Kidney (tissue), 14 donors: ENCODE measurements around the gene ALDH3A1. TPM values are rescaled to one million over a fixed set of nuclear protein-coding genes. Genes with fewer than 3 reads are reported as not detected.

Experiments used
- DNase-seq, 5 donors: peaks; one replicate each; pipeline ENCODE4 v3.0.0-alpha.2; 2013 to 2020
- FAIRE-seq: peaks from 2 replicates; lab custom pipeline; 2012; peaks lifted over from hg19 to GRCh38; lab: Jason Lieb, UNC
- H3K27ac ChIP-seq, 2 donors: one replicate each; pipeline ENCODE4 v1.7.0; 2013; ENCODE audit warnings: low read depth in 2 of 2, low read length in 2 of 2, inconsistent platforms in 1 of 2
- H3K27me3 ChIP-seq: one replicate; pipeline ENCODE4 v1.7.1; 2013; ENCODE audit warnings: low read length, inconsistent platforms; ENCODE audit not compliant: control insufficient read depth, insufficient read depth
- H3K36me3 ChIP-seq, 3 donors: one replicate each; pipeline versions ENCODE4 v1.7.0 to v1.7.1; 2013; ENCODE audit warnings: low read length in 3 of 3, control low read depth in 1 of 3, inconsistent platforms in 1 of 3; ENCODE audit not compliant: insufficient read depth in 3 of 3, control insufficient read depth in 2 of 3
- H3K4me1 ChIP-seq, 3 donors: one replicate each; pipeline versions ENCODE4 v1.7.0 to v1.7.1; 2013; ENCODE audit warnings: low read length in 3 of 3, inconsistent platforms in 1 of 3, low read depth in 1 of 3; ENCODE audit not compliant: control insufficient read depth in 2 of 3, insufficient read depth in 2 of 3
- H3K4me3 ChIP-seq, 3 donors: one replicate each; pipeline versions ENCODE4 v1.7.0 to v1.8.1; 2013; ENCODE audit warnings: low read length in 3 of 3, control low read depth in 1 of 3, inconsistent platforms in 1 of 3
- H3K9ac ChIP-seq, 3 donors: one replicate each; pipeline versions ENCODE4 v1.7.0 to v1.7.1; 2013; ENCODE audit warnings: low read length in 3 of 3, control low read depth in 1 of 3, inconsistent platforms in 1 of 3
- H3K9me3 ChIP-seq, 3 donors: one replicate each; pipeline versions ENCODE4 v1.7.0 to v1.7.1; 2013; ENCODE audit warnings: low read length in 3 of 3, control low read depth in 1 of 3, inconsistent platforms in 1 of 3; ENCODE audit not compliant: control insufficient read depth in 2 of 3, insufficient read depth in 1 of 3
- intact Hi-C: fragments of 100-400 bp; cut with DNase I; formaldehyde crosslinking; loops from one replicate; pipeline ENCODE4 v1.11.1; 2022
- polyA plus RNA-seq: library from polyadenylated mRNA; stranded (reverse); fragments of 350-450 nt; fragmentation: Illumina TruSeq; extraction: RNeasy Lipid Tissue Mini Kit (QIAGEN cat#74804); gene quantifications from one replicate; pipeline ENCODE4 v1.2.3, GENCODE V29; 2014; ENCODE audit warnings: low read depth, low replicate concordance; ENCODE audit not compliant: insufficient read depth
- total RNA-seq: library from RNA; stranded (reverse); fragmentation: NEBNext Ultra II Directional; extraction: Animal tissue kit (Norgen Biotek cat#: 25700); gene quantifications from one replicate; pipeline ENCODE4 v1.2.1, GENCODE V29; 2021
- TF ChIP-seq, protein P1 (sequence below): IDR thresholded peaks from 3 replicates; pipeline ENCODE4 v1.5.1; 2012; ENCODE audit warnings: mild to moderate bottlenecking, moderate library complexity, borderline replicate concordance; ENCODE audit not compliant: insufficient read depth; ENCODE audit errors: extremely low read depth
- donor health status: control.
- donor health status: control.
- donor health status: control.
- donor health status: control.
- donor health status: control.
- donor health status: DM: yes; HTN: yes; CAD: no.
- donor health status: Normal renal cell carcinoma (clear cell type).

The ALDH3A1 gene
- total and polyA plus RNA-seq, 2 donors from 2014 or later: 0.75 to 1.4 TPM

- H3K27ac ChIP-seq: no peak overlapping the region
Measured at GRCh38 chr17:19770985-19771735, 23.1 kb upstream of the ALDH3A1 start.

DNA sequence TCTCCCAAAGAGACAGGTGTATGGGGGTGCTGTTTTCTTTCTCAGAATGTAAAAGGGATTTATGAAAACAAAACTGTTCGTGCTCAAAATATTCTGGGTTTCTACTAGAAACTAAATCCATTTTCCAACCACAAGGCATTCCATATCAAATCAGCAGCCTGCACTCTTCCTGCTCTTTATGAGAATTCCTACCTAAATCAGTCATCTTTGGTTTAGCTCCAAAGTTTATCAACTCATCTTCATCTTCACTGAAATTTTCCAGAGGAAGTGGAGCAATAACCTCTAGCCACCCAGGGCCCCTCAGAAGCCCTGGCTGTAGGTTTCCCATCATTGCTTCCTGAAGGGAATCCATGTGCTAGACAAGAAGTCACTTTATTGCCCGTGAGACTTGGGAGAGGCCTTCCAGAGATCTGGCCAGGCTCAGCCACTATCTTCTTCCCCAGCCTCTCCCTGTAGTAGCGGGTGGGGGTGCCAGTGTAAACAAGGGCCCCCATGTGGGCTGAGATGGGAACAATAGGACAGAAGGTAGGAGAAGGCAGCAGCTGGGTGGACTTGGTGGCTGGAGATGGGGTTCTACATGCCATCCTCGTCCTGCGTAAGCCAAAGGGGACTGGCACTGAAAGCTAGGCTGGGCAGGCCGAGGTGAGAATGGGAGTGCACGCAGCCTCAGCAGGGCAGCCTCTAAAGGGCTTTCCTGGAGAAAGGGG, 22.0 kb upstream of the ALDH3A1 start:
- Histone ChIP-seq H3K36me3 (no peaks in the 10 kb centered on the region), H3K4me3 (no peak overlapping the region), H3K27ac (peak overlapping the region in 1 of 2 donors; percentile 69), H3K27me3 (no peaks in the 10 kb centered on the region), H3K9me3 (no peaks in the 10 kb centered on the region), H3K9ac (no peak overlapping the region), H3K4me1 (peaks cover 0 to 6% (median 0%) of the 10 kb centered on the region in 3 donors)
- TF ChIP-seq, protein P1, sequence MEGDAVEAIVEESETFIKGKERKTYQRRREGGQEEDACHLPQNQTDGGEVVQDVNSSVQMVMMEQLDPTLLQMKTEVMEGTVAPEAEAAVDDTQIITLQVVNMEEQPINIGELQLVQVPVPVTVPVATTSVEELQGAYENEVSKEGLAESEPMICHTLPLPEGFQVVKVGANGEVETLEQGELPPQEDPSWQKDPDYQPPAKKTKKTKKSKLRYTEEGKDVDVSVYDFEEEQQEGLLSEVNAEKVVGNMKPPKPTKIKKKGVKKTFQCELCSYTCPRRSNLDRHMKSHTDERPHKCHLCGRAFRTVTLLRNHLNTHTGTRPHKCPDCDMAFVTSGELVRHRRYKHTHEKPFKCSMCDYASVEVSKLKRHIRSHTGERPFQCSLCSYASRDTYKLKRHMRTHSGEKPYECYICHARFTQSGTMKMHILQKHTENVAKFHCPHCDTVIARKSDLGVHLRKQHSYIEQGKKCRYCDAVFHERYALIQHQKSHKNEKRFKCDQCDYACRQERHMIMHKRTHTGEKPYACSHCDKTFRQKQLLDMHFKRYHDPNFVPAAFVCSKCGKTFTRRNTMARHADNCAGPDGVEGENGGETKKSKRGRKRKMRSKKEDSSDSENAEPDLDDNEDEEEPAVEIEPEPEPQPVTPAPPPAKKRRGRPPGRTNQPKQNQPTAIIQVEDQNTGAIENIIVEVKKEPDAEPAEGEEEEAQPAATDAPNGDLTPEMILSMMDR: no peak
- no peak for FAIRE-seq
- no peak for DNase-seq
- intact Hi-C loops: loop anchor here (5.0 kb wide), 1 partner anchor 253 kb away; no protein-coding TSS in a partner anchor

More at GRCh38 chr17:19770985-19771735, 23.1 kb upstream of the ALDH3A1 start:
- Histone ChIP-seq H3K27me3 (no peaks in the 10 kb centered on the region), H3K4me1 (peaks cover 0 to 6% (median 0%) of the 10 kb centered on the region in 3 donors), H3K9me3 (no peaks in the 10 kb centered on the region), H3K36me3 (peaks cover 2 to 7% (median 3%) of the 10 kb centered on the region in 3 donors), H3K4me3 (no peak overlapping the region), H3K9ac (no peak overlapping the region)
- intact Hi-C loops: no loop called here
- no peak for FAIRE-seq
- TF ChIP-seq, protein P1: no peak
- no peak for DNase-seq

DNA sequence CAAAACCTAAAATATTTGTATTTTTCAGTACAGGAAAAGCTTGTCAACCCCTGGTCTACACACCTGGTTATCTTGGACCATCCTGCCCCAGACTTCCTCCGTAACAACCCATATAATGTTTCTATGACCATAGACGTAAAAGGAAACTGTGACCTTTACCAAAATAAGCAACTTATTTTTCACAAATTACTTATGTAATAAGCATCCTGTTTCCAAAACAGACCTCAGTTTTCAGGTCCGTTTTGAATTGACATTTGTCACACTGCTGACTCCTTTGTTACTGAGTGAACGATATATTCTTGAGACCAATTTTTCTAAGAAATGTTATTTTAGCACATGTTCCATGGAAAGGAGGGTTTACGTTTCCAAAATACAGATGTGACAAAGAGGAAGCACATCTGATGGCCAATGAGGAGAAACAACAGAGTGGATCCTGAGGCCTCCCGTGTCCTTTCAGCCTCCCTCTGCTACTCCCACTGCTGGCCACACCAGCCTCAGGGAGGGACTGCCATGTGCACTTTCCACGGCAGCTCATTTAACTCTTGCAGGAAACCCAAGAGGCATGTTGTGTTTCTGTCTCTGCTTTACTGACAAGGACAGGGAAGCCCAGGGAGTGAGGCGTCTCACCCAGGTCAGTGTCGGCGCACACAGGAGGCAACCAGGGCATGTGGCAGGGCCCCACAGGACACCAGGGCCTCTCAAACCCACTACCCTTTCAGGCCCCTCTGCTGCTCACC, 20.1 kb upstream of the ALDH3A1 start:
- FAIRE-seq (no peak), DNase-seq (no peak)
- Histone ChIP-seq H3K4me1 (peaks cover 0 to 6% (median 0%) of the 10 kb centered on the region in 3 donors), H3K9ac (no peak overlapping the region), H3K27ac (no peak overlapping the region), H3K36me3 (no peaks in the 10 kb centered on the region), H3K4me3 (no peak overlapping the region), H3K27me3 (no peaks in the 10 kb centered on the region), H3K9me3 (no peaks in the 10 kb centered on the region)
- TF ChIP-seq, protein P1: no peak
- intact Hi-C loops: loop anchor here (5.0 kb wide), 1 partner anchor 251 kb away; no protein-coding TSS in a partner anchor
